ENCODE measurements around the gene DNAJC18. TPM values are rescaled to one million over a fixed set of nuclear protein-coding genes. Genes with fewer than 3 reads are reported as not detected.

Gene DNAJC18
- total RNA-seq, 1 experiment from 2014 or later = 12.5 TPM

GRCh38 chr5:139470821-139471300 is 31.5 kb upstream of the DNAJC18 start, which contains the start of gene SMIM33:
SMIM33 (plus strand) TSS chr5:139471004; CDS start chr5:139471122, 118 bp downstream.
- no TSS peak for BruUV-seq (replicated peaks)
- CTCF ChIA-PET = interaction anchor here (0.6 kb wide), 1 partner anchor 44 kb away, joined by 7 read pairs; no protein-coding TSS in a partner anchor
- H3K27ac Mint-ChIP-seq (ENCODE audit: unreplicated experiment) = no peak within 1 kb of the TSS
- intact Hi-C loops (cut with micrococcal nuclease; ENCODE audit: unreplicated experiment) = no loop called here
- DNase-seq = no peak
- H3K27me3 Mint-ChIP-seq (ENCODE audit: insufficient read depth, unreplicated experiment) = no peaks in the 10 kb centered on the region
- H3K4me1 Mint-ChIP-seq (ENCODE audit: low read depth, unreplicated experiment) = no peaks in the 10 kb centered on the region
- no peaks in the 10 kb centered on the region for H3K36me3 ChIP-seq (ENCODE audit: control insufficient read depth, insufficient read depth, low read length)
- H3K36me3 Mint-ChIP-seq (ENCODE audit: insufficient read depth, unreplicated experiment) = no peaks in the 10 kb centered on the region
- peaks cover 6% of the 10 kb centered on the region; the same call in 1 of the 2 replicates for H3K4me1 ChIP-seq
- TF ChIP-seq CTCF (IDR thresholded peaks at IDR 0.05; ENCODE audit: insufficient read depth in 1 of 2, low read depth in 1 of 2, low read length in 1 of 2, severe bottlenecking in 1 of 2, unreplicated experiment in 1 of 2) = no peak
- no peaks in the 10 kb centered on the region for H3K9me3 ChIP-seq
- H3K27me3 ChIP-seq (replicated peaks; ENCODE audit: control insufficient read depth, insufficient read depth, low read length) = no peaks in the 10 kb centered on the region
- H3K9me3 Mint-ChIP-seq (ENCODE audit: unreplicated experiment) = no peaks in the 10 kb centered on the region
- no peak within 1 kb of the TSS for H3K4me3 ChIP-seq (ENCODE audit: low read depth, low read length)
- H3K4me3 Mint-ChIP-seq (ENCODE audit: unreplicated experiment) = no peak within 1 kb of the TSS
- POLR2A ChIA-PET = no interaction called here

GRCh38 chr5:139468421-139468931 is 29.2 kb upstream of the DNAJC18 start:
- no peak overlapping the region for H3K4me3 Mint-ChIP-seq (ENCODE audit: unreplicated experiment)
- DNase-seq = peak; percentile 47 to 63
- H3K9me3 ChIP-seq = no peaks in the 10 kb centered on the region
- H3K4me3 ChIP-seq (ENCODE audit: low read depth, low read length) = no peak overlapping the region
- 0 out of 2 replicates have a peak, but pooled peaks cover 3% of the 10 kb centered on the region for H3K4me1 ChIP-seq
- no peaks in the 10 kb centered on the region for H3K36me3 ChIP-seq (ENCODE audit: control insufficient read depth, insufficient read depth, low read length)
- intact Hi-C loops (cut with micrococcal nuclease; ENCODE audit: unreplicated experiment) = loop anchor here (2.0 kb wide), 1 partner anchor 46 kb away; no protein-coding TSS in a partner anchor
- peak in 1 of 2 experiments; percentile 24 for TF ChIP-seq CTCF (IDR thresholded peaks at IDR 0.05; ENCODE audit: insufficient read depth in 1 of 2, low read depth in 1 of 2, low read length in 1 of 2, severe bottlenecking in 1 of 2, unreplicated experiment in 1 of 2)
- H3K27me3 ChIP-seq (replicated peaks; ENCODE audit: control insufficient read depth, insufficient read depth, low read length) = no peaks in the 10 kb centered on the region
- CTCF ChIA-PET = no interaction called here
- no TSS peak for BruUV-seq (replicated peaks)
- no peaks in the 10 kb centered on the region for H3K36me3 Mint-ChIP-seq (ENCODE audit: insufficient read depth, unreplicated experiment)
- POLR2A ChIA-PET = no interaction called here
- H3K9me3 Mint-ChIP-seq (ENCODE audit: unreplicated experiment) = no peaks in the 10 kb centered on the region
- H3K4me1 Mint-ChIP-seq (ENCODE audit: low read depth, unreplicated experiment) = no peaks in the 10 kb centered on the region
- H3K27ac Mint-ChIP-seq (ENCODE audit: unreplicated experiment) = no peak overlapping the region
- no peaks in the 10 kb centered on the region for H3K27me3 Mint-ChIP-seq (ENCODE audit: insufficient read depth, unreplicated experiment)

GRCh38 chr5:139462586-139463276 is 23.4 kb upstream of the DNAJC18 start, which contains the start of gene ECSCR:
ECSCR (minus strand) TSS chr5:139462743; CDS start chr5:139462670, 73 bp downstream.
- no peak for TF ChIP-seq CTCF (IDR thresholded peaks at IDR 0.05; ENCODE audit: insufficient read depth in 1 of 2, low read depth in 1 of 2, low read length in 1 of 2, severe bottlenecking in 1 of 2, unreplicated experiment in 1 of 2)
- DNase-seq = no peak
- Mint-ChIP-seq H3K27me3 (ENCODE audit: insufficient read depth, unreplicated experiment) (no peaks in the 10 kb centered on the region), H3K9me3 (ENCODE audit: unreplicated experiment) (no peaks in the 10 kb centered on the region), H3K4me1 (ENCODE audit: low read depth, unreplicated experiment) (no peaks in the 10 kb centered on the region), H3K4me3 (ENCODE audit: unreplicated experiment) (no peak within 1 kb of the TSS), H3K36me3 (ENCODE audit: insufficient read depth, unreplicated experiment) (no peaks in the 10 kb centered on the region), H3K27ac (ENCODE audit: unreplicated experiment) (no peak within 1 kb of the TSS)
- ChIA-PET CTCF (no interaction called here), POLR2A (no interaction called here)
- H3K4me1 ChIP-seq = peaks cover 12% of the 10 kb centered on the region
- no peaks in the 10 kb centered on the region for H3K36me3 ChIP-seq (ENCODE audit: control insufficient read depth, insufficient read depth, low read length)
- H3K4me3 ChIP-seq (ENCODE audit: low read depth, low read length) = no peak within 1 kb of the TSS
- intact Hi-C loops (cut with micrococcal nuclease; ENCODE audit: unreplicated experiment) = no loop called here
- no peaks in the 10 kb centered on the region for H3K9me3 ChIP-seq
- H3K27me3 ChIP-seq (replicated peaks; ENCODE audit: control insufficient read depth, insufficient read depth, low read length) = no peaks in the 10 kb centered on the region
- no TSS peak for BruUV-seq (replicated peaks)

All from Caco-2 (cell line).